A673 (cell line): ENCODE results near the gene PLXND1. TPM values are rescaled to one million over a fixed set of nuclear protein-coding genes. Genes with fewer than 3 reads are reported as not detected.

Source experiments
- BruUV-seq: library from RNA; stranded (reverse); fragments of 400-500 nt; replicated peaks from 2 replicates; lab custom pipeline; 2021; lab: Mats Ljungman, UMichigan
- CTCF ChIA-PET: fragments of 300-600 bp; sonication (Branson Sonifier 250); formaldehyde crosslinking; loops from one replicate; lab custom pipeline; 2022; ENCODE audit warnings: antibody characterized with exemption; lab: Charles Lee
- POLR2A ChIA-PET: fragments of 300-600 bp; sonication (Branson Sonifier 250); formaldehyde crosslinking; loops from one replicate; lab custom pipeline; 2022; ENCODE audit warnings: antibody characterized with exemption; ENCODE audit not compliant: low non-redundant PET; lab: Charles Lee
- DNase-seq: peaks from one replicate; pipeline ENCODE4 v3.0.0-alpha.2; 2015; ENCODE audit warnings: low spot score
- H3K27ac ChIP-seq: fragments of 200-600 bp; sonication (generic); 2 replicates; pipeline ENCODE4 v1.5.1; 2016; ENCODE audit warnings: mixed run types, low read depth, mild to moderate bottlenecking, mixed read lengths, antibody characterized with exemption, low read length; ENCODE audit not compliant: poor library complexity, severe bottlenecking
- H3K27me3 ChIP-seq: fragments of 200-600 bp; sonication (generic); replicated peaks from 2 replicates; pipeline ENCODE4 v1.6.1; 2017; ENCODE audit warnings: mixed run types, low read depth, mild to moderate bottlenecking, mixed read lengths, antibody characterized with exemption, low read length; ENCODE audit not compliant: insufficient read depth, poor library complexity
- H3K36me3 ChIP-seq: fragments of 200-600 bp; sonication (generic); 2 replicates; pipeline ENCODE4 v1.6.1; 2016; ENCODE audit warnings: mixed run types, mild to moderate bottlenecking, mixed read lengths, antibody characterized with exemption, low read length; ENCODE audit not compliant: insufficient read depth, poor library complexity, severe bottlenecking
- H3K4me1 ChIP-seq: fragments of 200-600 bp; sonication (generic); 2 replicates; pipeline ENCODE4 v1.6.1; 2017; ENCODE audit warnings: mixed run types, mild to moderate bottlenecking, mixed read lengths, antibody characterized with exemption, low read length; ENCODE audit not compliant: insufficient read depth, poor library complexity, severe bottlenecking
- H3K4me3 ChIP-seq: fragments of 200-600 bp; sonication (generic); 2 replicates; pipeline ENCODE4 v1.5.1; 2016; ENCODE audit warnings: low read depth, mixed run types, mild to moderate bottlenecking, mixed read lengths, low read length; ENCODE audit not compliant: poor library complexity, severe bottlenecking
- H3K9me3 ChIP-seq: fragments of 200-600 bp; sonication (generic); 2 replicates; pipeline ENCODE4 v1.6.1; 2016; ENCODE audit warnings: mixed run types, low read depth, mild to moderate bottlenecking, mixed read lengths, antibody characterized with exemption, low read length; ENCODE audit not compliant: poor library complexity, severe bottlenecking
- CTCF ChIP-seq: fragments of 300-800, 200-600 bp; sonication (generic); conservative IDR thresholded peaks from 2 replicates; pipeline ENCODE4 v1.5.1; 2017; ENCODE audit warnings: low read depth, mild to moderate bottlenecking, antibody characterized with exemption, low read length, moderate library complexity, mixed read lengths
- EZH2 ChIP-seq: fragments of 200-600 bp; sonication (generic); IDR thresholded peaks from 2 replicates; pipeline ENCODE4 v1.6.1; 2017; ENCODE audit warnings: borderline replicate concordance, low read depth, mild to moderate bottlenecking, mixed read lengths, antibody characterized with exemption, low read length; ENCODE audit not compliant: poor library complexity, severe bottlenecking
- intact Hi-C: fragments of 100-400 bp; cut with micrococcal nuclease; formaldehyde crosslinking; loops from one replicate; pipeline ENCODE4 v1.10.0; 2022; ENCODE audit not compliant: unreplicated experiment
- total RNA-seq: library from RNA; stranded (reverse); gene quantifications from 2 replicates; pipeline ENCODE4 v1.2.3, GENCODE V29; 2021

Gene PLXND1
- total RNA-seq, 1 experiment from 2014 or later: 31.5 TPM

GRCh38 chr3:129587566-129588210 lies 18.8 kb downstream of the PLXND1 start:
- POLR2A ChIA-PET: no interaction called here
- BruUV-seq: no TSS peak
- H3K4me1 ChIP-seq: no peaks in the 10 kb centered on the region

GRCh38 chr3:129586746-129587430 lies 19.6 kb downstream of the PLXND1 start:
- Histone ChIP-seq H3K4me3 (no peak overlapping the region), H3K9me3 (no peaks in the 10 kb centered on the region), H3K27me3 (no peaks in the 10 kb centered on the region), H3K4me1 (no peaks in the 10 kb centered on the region), H3K36me3 (no peaks in the 10 kb centered on the region), H3K27ac (no peak overlapping the region)
- intact Hi-C loops: no loop called here
- CTCF ChIA-PET: no interaction called here
- POLR2A ChIA-PET: no interaction called here
- TF ChIP-seq CTCF: no peak
- TF ChIP-seq EZH2: no peak
- BruUV-seq: no TSS peak
- DNase-seq: no peak

More at GRCh38 chr3:129587566-129588210, 18.8 kb downstream of the PLXND1 start:
- no peaks in the 10 kb centered on the region for H3K27me3 ChIP-seq
- no peak for DNase-seq
- no peak overlapping the region for H3K4me3 ChIP-seq
- TF ChIP-seq EZH2 (no peak), CTCF (no peak)
- CTCF ChIA-PET: no interaction called here
- intact Hi-C loops: no loop called here
- no peaks in the 10 kb centered on the region for H3K9me3 ChIP-seq
- no peaks in the 10 kb centered on the region for H3K36me3 ChIP-seq
- H3K27ac ChIP-seq: no peak overlapping the region

GRCh38 chr3:129585949-129586657 lies 20.4 kb downstream of the PLXND1 start:
- no peak overlapping the region for H3K4me3 ChIP-seq
- no peaks in the 10 kb centered on the region for H3K27me3 ChIP-seq
- TF ChIP-seq EZH2: no peak
- no peak for TF ChIP-seq CTCF
- H3K4me1 ChIP-seq: no peaks in the 10 kb centered on the region
- H3K36me3 ChIP-seq: no peaks in the 10 kb centered on the region
- no peak for DNase-seq
- H3K27ac ChIP-seq: no peak overlapping the region
- ChIA-PET POLR2A (no interaction called here), CTCF (no interaction called here)
- H3K9me3 ChIP-seq: no peaks in the 10 kb centered on the region
- intact Hi-C loops: no loop called here
- BruUV-seq: no TSS peak
